ENCODE measurements around the gene TSPO2.

- TF ChIP-seq EZH2 (IDR thresholded peaks at IDR 0.05; ENCODE audit: borderline replicate concordance, low read depth, low read length, poor library complexity, severe bottlenecking): no peak
- TF ChIP-seq, protein P1, sequence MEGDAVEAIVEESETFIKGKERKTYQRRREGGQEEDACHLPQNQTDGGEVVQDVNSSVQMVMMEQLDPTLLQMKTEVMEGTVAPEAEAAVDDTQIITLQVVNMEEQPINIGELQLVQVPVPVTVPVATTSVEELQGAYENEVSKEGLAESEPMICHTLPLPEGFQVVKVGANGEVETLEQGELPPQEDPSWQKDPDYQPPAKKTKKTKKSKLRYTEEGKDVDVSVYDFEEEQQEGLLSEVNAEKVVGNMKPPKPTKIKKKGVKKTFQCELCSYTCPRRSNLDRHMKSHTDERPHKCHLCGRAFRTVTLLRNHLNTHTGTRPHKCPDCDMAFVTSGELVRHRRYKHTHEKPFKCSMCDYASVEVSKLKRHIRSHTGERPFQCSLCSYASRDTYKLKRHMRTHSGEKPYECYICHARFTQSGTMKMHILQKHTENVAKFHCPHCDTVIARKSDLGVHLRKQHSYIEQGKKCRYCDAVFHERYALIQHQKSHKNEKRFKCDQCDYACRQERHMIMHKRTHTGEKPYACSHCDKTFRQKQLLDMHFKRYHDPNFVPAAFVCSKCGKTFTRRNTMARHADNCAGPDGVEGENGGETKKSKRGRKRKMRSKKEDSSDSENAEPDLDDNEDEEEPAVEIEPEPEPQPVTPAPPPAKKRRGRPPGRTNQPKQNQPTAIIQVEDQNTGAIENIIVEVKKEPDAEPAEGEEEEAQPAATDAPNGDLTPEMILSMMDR (conservative IDR thresholded peaks at IDR 0.05; ENCODE audit: low read depth, low read length): no peak
Measured at GRCh38 chr6:41059556-41059955, 17.3 kb downstream of the TSPO2 start.
